GM18499 (cell line): ENCODE data around the gene PCSK6.
"Not testable (repeated sequence)": the region's sequence is repeated elsewhere in the genome, so short reads cannot be mapped to it uniquely, and the experiment has no call there.

Experiments used
- ATAC-seq: cut with Tn5 transposase; IDR thresholded peaks from one replicate; pipeline ENCODE4 v1.9.1; 2021; ENCODE audit warnings: moderate number of reproducible peaks; ENCODE audit not compliant: insufficient read depth, unreplicated experiment

The PCSK6 gene

DNA sequence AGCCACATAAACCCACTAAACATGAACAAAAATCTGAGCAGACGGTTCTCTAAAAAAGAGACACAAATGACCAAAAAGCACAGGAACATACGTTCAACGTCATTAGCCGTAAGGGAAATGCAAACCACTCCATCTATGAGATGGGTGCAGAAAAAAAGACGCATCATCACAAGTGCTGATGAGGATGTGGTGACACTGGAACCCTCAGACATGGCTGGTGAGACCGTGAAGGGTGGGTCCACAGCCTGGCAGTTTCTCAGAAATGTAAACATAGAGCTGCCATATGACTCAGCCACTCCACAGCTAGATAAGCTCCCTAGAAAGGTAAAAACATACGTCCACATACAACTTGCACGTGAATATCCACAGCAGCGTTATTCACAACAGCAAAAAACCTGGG lies 23.3 kb downstream of the PCSK6 start:
- ATAC-seq: no peak

DNA sequence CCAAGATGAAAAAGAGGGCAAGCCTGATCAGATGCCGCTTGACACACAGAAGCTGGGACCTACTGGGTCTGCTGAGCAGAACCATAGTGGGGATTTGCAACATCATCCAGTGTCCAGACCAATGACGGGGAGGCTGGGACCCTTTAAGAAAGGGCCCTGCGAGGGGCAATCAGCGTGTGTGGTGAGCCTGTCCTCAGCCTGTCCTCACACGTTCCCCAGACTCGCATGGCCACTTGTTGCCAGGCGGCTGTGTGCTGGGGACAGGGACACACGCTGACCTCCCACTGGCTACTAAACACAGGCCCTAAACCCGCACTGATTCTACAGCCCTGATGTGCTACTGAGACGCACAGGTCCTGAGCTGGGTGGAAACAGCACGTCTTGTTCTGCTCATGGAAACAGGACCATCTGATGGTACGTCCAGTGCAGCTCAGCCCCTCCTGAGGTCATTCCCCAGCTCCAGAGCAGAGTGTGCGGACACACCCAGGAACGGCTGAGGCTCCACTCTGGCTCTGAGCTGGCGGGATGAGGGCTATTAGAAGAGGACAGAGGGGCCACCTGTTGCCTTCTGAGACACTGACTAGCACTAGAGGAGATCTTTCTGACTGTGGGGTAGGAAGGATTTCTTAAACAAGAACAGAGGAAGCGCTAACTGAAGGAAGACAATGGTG lies 24.4 kb downstream of the PCSK6 start:
- ATAC-seq: no peak

DNA sequence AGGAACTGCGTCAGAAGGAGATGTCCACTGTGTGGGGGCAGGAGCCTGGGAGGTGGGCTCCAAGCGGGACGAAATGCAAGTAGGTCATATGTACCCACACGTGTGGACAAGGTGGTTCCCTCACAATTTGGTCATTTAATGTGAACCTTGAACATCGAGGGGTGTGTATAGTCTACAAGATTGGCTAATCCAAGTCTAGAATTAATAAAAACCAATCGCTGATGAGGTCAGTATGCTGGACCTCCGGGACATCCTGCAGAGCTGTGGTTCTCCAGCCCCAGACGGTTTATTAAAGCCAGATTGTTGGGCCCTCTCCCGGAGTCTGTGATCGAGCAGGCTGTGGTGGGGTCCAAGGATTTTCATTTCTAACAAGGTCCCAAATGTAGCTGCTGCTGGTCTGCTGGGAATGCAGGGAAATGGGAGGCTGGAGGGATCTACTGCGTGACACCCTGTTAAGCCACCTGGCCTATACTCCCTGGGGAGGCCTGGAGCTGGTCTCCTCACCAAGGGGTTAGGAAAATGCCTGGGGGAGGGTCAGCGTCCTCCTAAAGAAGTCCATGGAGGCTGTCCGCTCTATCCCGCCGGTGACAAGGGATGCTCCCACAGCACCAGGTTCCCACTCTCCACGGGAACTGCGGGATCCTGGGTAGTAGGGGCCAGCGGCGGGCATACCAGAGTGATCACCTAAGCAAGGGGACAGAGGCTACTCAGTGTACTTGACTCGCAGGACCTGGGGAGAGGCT lies 25.1 kb downstream of the PCSK6 start:
- no peak for ATAC-seq

DNA sequence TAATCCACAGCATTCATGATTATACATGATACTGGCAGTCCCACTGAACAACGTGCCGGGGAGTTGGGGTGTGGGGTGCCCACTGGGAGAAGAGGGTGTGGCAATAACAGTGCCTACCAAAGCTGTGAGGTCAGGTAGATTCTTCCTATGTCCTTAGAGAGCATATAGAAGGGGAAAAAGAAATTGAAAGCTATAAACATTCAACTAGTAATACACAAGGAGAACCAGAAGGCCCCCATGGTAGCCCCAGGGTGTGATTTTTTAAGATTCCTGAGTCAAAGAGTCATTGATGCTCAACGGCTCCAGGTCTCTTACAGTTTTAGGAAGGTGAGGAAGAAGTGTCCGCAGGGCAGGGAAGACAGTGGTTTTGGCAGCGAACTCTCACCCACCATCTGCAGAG lies 25.8 kb downstream of the PCSK6 start:
- not testable (repeated sequence) for ATAC-seq

DNA sequence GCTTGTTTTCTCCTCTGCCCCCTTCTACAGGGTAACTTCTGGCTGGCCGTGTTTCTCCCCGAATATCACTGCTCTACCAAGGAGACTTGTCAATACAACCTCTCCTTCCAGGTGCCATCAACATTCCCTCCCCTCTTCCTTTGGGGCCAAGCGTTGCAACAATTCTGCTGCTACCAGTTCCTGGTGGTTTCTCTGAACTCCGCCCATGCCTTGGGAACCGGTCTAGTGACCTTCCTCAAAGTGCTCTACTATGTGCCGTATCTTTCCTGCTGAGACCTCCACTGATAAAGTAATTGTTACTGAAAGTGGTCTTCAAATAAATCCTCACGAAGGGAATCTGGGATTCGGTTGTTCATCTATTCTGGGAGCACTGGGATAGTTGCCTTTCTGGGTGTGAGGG lies 26.2 kb downstream of the PCSK6 start:
- ATAC-seq: no peak

DNA sequence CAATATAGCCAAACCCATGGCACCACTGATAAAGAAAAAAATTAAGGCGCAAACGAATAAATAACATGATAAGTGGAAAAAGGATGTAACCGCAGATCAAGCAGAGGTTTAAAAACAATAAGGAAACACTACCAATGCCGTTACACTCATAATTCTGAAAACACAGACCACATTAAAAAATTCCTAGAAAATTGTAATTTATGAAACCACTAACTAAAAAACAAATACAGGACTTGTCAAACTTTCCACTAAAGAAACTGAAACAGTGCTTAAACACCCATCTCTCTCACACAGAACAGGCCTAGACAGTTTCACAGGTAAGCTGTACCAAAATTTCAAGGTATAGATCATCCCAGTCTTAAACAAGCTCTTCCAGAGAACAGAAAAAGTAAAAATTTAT lies 28.4 kb downstream of the PCSK6 start:
- no peak for ATAC-seq

DNA sequence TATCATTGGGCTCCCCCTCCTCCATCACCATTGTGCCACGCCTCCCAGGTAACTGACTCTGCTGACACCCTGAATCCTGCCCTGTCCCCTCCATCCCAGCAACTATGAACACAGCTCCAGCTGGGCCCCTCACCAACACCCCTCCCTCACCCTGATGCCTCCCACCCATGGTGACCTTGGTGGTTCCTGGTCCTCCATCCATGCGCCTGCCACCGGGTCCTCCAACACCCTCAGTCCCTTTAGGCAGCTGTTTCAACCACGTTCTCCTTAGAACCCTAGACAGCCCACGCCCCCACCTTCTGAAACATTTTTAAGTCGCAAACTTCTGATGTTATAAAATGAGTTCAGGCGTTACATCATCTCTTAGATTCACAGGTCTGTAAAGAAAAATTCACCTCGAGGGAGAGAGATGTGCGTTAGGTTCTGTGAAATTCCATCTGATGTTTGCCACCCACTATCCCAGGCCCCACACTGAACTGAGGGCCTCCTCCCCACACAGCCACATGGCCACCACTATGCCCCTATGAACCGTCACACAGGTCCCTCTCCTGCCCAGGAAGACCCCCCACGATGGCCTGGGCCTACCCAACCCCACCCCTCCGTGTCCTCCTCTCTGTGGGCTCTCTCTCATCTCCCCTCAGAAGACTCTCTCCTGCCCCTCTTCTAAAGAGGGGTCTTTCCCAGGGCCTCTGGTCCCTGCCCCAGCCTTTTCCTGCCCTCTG lies 29.8 kb downstream of the PCSK6 start:
- ATAC-seq: no peak

DNA sequence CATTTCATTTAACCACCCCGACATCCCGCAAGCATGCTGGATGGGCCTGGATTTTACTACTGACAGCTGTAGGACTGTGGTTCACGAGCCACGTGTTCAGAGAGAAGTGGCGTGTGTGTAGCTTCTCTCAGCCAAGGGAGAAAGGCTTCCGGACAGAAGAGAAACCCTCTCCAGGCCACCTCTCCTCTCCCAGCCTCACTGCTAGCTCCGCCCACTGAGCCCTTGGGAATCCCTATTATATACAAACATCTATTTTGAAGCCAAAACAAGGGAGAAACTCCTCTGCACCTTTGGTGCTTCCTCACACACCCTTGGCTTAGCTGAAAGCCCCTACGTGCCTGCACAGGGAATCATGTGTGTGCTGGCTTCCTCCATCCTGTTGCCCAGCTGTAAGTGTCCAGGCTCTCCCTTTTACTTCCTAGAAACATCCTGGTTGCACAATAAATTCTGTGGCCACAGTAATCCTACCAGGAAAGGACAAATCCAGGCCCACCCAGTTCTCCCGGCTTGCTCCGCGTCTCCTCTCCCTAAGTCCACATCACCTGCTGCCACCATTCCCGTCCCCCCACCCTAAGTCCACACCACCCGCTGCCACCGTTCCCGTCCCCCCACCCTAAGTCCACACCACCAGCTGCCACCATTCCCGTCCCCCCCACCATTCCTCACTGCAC lies 30.5 kb downstream of the PCSK6 start:
- no peak for ATAC-seq

DNA sequence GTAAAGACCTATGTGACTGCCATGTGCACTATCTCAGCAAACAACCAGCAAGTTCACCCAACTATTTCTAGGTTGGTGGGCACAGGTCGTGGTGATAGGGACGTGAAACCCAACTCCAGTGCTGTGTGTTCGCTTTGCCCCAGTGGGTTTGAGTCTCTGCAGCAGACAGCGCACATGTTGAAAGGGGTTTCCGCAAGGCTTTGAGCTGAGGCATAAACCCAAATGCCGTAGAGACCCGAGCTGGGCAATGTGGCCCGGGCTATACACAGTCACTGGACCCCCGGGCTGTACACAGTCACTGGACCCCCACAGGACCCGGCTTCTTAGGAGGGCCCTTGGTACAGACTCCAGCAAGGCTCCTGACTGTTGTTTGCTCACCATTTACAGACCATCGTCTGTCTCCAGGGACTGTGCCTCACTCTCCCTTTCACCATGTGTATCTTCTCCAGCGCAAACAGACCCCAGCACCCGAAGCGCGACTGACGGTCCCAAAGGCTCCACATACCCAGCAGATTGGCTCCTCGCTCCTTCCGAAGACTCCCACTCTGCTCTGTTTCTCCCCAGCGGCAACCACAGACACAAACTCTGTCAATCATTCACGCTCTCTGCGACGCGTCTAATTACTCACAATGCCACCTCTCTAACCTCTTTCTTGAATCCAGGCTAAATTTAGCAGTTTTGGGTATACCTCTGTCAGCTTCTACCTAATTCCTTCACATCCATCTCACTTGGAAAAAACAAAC lies 31.2 kb downstream of the PCSK6 start:
- ATAC-seq: no peak

DNA sequence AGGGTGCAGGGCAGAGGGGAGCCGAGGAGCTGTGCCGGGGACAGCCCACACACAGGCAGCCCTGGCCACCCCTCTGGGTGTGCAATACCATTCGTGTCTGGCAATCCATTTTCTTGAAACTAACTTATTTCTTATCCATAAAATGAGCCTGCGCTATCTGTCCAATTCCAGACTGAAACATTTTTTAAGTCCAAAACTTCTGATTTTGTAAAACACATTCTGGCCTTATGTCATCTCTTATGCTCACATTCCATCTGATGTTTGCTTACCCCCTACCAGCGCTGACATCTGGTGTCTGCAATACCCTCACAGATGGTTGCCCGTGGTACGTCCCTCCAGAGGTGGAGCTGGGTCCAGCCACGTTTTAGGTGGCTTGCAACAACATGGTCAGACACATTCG lies 31.8 kb downstream of the PCSK6 start:
- ATAC-seq: no peak

DNA sequence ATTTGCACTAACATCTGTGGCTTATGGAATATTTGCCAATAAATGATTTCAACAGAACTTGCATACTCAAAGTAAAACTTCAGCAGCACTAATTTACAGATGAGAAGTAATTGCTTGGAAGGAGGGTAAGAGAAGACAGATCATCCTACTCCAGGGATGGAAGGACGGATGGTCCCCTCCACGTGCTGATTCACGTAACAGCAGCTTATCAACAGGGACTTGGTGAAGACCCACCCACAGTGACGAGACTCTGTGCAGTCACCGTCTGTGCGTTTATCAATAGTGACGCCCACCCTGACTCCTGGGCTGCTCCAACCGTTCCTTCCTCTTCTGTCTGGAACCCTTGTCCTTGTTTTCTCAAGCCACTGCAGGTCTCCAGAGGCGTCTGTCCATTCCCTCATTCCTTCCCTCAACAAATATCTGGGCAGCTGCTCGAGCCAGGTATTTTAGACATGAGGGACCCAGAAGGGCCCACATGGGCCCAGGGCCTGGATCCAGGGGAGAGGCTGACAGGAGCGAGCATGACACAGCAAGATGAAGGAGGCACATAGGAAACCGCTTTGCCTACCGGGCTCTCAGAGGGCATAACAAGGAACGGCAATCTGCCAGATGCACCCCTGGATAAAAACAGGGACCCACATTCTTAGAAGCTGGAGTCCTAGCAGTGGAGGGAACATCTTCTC lies 33.3 kb downstream of the PCSK6 start:
- ATAC-seq: no peak

DNA sequence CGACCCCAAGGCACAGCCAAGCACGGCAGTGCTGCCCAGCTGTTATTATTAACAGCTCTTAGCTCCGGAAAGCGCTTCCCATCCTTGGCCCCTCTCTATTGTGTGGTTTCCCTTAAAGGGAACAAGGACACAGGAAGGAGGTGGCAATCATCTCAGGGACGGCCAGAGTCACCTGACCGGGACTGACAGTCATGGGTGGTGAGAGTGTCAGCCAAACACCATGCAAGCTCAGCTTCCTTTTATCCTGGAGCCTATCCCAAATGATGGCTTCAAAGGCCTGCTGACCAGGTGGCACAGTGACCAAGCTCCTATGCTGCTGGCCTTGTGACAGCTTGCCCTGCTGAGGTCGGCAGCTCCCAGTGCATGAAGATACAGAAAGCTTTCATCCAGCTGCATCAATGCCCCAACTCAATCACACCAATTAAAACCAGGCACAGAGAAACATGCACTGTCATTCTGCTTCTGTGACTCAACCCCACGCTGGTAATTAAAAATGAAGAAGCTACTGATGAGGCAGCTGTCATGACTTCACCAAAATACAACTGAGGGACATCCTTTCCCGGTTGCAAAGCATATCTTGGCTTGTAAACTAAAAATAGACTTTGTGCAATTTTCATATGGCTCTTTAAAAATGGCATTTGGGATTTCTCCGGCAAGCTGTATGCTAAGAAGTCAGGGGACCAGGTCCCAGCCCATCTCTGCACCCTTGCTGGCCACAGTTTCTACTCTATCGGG lies 34.0 kb downstream of the PCSK6 start:
- ATAC-seq: no peak

DNA sequence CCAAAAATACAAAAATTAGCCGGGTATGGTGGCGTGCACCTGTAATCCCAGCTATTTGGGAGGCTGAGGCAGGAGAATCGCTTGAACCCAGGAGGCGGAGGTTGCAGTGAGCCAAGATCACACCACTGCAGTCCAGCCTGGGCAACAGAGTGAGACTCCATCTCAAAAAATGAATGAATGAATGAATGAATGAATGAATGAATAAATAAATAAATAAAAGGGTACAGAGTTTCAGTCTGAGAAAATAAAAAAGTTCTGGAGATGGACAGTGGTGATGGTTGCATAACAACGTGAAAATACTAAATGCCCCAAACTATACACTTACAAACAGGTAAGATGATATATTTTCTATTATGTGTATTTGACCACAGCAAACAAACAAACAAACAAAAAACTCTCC lies 34.7 kb downstream of the PCSK6 start:
- not testable (repeated sequence) for ATAC-seq

DNA sequence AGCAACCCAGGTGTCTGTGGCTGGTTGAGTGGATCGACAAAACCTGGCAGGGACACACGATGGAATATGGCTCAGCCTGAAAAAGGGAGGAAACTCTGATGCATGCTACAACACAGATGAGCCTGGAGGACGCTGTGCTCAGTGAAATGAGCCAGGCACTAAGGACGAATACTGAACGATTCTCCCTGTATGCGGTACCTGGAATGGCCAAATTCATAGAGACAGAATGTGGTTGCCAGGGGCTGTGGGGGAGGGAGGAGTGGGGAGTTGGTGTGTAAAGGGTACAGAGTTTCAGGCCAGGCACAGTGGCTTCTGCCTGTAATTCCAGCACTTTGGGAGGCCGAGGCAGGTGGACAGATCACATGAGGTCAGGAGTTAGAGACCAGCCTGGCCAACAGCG lies 35.1 kb downstream of the PCSK6 start:
- no peak for ATAC-seq

DNA sequence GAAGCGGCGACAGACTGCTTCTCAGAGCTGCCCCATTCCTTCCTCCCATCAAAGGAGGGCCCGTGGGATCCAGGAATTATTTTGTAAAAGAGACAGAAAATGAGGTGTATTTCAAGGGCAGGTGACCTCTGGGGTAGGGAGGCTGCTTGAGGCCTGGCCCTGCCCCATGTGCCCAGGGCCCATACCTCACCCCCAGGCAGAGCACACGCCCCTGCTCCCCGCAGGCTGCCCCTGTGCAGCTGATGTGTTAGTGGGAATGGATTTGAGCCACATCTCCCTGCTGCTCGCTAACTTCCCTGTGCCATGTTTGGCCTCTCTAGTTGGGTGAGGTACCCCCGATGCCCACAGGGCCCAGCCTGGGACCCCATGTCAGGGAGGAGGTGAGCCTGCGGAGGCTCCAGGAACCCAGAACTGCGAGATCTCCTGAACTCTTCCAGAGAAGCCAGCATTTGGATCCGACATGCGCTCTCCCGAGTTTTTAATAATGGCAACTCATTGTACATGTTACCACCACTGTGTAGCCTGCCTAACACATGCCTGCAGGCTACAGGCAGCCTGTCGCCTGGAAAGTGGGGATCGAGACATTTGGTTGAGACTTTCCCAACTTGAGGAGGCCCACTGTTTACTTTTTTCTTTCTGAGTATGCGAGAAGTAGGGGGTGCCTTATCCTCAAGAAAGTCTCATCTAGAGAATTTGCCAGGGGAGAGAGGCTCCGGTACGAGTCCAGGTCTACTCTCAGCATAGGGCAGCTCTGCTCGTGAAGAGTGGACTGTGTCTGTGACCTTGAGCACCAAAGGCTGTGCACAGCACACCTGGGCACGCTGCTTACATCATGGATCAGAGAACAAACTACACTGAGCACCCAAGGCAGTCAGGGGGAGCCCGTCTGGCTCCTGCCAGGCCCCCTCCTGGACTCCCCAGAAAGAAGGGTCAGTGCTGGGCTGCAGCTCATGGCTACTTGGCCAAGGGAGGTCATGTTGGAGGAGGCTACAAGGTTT lies 36.1 kb downstream of the PCSK6 start:
- no peak for ATAC-seq

DNA sequence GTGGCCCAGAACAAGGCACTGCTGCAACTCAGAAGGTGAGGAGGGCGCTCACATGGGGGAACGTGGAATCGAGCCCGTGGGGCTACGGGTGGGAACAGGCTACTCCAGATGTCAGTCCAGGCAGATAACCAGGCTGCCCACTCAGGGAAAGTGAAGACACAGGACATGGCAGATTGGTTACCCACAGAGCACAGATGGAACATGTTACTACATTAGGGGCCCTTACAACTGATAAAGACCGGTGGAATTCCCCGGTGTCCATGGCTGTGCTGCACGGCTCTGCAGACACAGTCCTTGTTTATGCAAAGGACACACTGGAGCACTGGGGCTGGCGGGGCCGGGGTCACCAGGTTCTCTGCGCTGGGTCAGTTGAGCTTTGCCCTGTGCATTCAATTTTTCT lies 36.9 kb downstream of the PCSK6 start:
- ATAC-seq: no peak

DNA sequence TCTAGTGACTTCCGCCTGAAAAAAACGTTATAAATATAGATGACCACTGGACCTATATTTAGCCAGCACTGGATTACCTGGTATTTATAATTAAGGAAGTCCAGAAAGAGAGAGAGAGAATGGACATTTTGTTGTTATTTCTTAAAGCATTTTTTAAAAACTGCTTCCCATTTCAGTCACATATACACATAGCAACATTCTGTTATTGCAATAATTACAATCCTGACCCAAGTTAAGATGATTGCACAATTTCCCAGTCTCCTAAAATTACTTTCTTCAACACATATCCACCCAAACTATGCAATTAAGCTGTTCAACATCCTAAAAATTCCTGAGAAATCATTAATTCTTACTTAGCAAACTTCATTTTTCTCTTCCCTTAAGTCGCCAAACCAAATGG lies 37.7 kb downstream of the PCSK6 start:
- no peak for ATAC-seq

DNA sequence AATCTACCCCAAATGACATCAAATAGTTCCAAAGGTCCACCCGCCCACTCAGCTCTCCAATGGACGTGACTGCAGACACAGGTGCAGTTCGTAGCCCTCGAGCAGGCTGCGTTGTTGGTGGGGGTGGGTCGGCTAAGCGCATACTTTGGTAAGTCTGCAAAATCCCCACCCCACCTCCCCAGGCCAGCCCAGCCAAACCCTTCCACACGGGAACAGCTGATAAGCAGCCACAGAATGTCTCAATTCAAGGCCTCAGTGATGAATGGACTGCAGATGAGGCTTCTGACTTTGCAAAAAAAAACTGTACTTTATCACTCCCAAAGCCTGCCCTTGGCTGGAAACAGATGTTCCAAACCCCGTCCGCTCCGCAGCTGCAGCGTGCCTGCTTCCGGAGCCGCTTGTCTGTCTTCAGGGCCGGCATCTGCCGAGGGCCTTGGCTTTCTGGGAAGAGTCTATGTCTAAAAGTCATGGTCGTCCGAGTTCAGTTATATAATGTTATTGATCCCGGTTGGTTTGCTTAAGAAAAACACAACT lies 38.2 kb downstream of the PCSK6 start:
- ATAC-seq: no peak
